GM18499 (cell line): Measurements from ENCODE around the gene ITGB1.
"Not testable (repeated sequence)": the region's sequence is repeated elsewhere in the genome, so short reads cannot be mapped to it uniquely, and the experiment has no call there.

Experiments
- ATAC-seq: cut with Tn5 transposase; IDR thresholded peaks from one replicate; pipeline ENCODE4 v1.9.1; 2021; ENCODE audit warnings: moderate number of reproducible peaks; ENCODE audit not compliant: insufficient read depth, unreplicated experiment

ITGB1 gene

GRCh38 chr10:32895200-32895968 is 62.6 kb downstream of the ITGB1 start:
- ATAC-seq: not testable (repeated sequence)

GRCh38 chr10:32893916-32894664 is 63.9 kb downstream of the ITGB1 start:
- ATAC-seq: no peak

DNA sequence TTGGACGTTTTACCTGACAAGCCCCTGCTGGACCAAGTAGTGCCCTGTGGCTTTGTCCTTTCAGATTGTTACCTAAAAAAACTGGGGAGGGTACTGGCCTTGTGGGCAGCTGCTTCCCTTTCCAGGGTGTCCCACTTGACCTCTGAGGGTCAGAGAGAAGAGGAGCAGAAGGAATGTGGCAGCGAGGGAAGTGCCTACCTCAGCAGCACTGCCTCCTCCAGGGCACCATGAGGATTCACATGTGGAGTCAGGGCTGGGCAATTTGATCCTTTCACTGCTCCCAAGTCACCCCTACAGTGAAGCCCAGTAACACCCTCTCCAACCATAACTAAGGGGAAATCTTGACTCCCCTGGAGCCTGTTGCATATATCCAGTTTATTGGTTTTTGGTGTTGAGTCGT is 64.6 kb downstream of the ITGB1 start:
- no peak for ATAC-seq

DNA sequence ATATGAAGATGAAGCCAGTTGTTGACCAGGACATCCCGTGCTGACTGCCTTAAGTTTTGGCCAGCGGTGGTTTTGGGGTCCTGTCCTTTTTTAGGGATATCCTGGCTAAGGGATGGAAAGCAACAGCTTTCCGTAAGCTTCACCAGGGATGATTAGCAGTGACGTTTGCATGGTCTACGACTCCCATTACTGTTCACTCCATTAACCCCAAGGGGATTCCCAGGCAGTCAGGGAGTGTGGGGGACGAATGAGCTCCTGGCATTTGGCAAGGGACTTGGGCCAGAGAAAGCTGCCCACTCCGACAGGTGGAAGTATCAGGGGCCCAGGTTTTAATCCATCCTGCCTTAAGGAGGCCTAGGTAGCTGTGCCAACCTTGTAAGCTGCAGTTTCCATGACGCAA is 66.8 kb downstream of the ITGB1 start:
- no peak for ATAC-seq

- ATAC-seq: no peak
These were observed 67.6 kb downstream of the ITGB1 start for GRCh38 chr10:32890444-32890843.

DNA sequence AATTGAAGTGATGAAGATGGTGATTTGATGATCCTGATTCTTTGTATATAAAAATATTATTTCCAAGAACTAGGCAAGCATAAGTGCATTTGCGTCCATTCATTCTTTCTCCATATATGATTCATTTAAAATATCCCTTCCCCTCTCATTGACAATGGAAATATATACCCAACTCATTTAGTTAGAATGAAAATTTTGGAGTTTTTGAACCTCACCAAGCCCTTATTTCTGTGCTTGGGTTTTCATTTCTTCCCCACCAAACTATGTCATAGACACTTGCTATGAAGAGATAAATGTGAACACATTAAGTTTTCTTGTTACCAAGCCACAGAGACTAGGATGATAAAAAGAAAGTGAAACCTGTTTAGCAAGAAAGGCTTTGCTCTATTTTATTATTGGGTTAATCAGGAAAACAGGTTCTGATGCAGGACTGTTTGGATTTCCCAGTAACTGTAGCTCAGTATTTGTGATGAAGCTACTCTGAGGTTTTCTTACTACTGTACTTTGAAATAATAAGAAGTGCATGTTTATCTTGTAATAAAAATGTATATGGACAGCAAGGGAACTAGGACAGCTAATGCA is 68.3 kb downstream of the ITGB1 start:
- ATAC-seq: no peak

- ATAC-seq: no peak
These were observed 69.7 kb downstream of the ITGB1 start for GRCh38 chr10:32888161-32888927.

DNA sequence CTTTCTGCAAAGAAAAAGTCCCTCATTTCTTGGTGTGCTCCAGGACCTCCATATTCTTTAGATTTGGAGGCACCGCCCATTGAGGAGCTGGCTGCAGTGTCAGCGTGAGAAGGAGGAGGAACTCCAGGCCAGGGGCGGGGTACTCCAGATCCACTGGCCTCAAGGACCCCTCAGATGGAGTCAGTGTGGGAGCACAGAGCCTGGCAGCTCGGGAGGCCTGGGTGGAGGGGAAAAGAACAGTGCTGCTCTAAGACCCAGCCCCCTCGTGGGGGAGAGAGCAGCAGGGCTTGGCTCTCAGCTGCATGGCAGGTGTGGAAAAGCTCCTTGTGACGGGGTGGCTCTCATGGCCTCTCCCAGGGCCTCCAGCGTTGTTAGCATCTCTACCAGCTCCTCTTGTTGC is 70.5 kb downstream of the ITGB1 start:
- no peak for ATAC-seq

DNA sequence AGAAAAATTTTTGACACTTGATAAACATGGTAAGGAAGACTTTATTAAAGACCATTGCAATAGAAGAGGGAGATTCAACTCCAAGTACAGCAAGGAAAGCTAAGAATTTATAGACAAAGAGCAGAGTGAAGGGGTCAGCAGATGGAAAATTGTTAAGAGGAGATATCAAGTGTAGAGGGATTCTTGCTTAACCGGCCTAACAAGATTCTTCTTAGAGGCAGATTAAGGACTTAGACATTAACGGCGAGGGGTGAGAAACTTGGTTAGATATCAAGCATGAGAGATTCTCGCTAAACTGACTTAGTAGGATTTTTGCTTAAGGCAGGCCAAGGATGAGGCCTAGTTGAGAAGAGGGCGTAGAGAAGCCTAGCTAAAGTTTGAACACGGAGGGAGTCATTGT is 76.0 kb downstream of the ITGB1 start:
- ATAC-seq: no peak

GRCh38 chr10:32878646-32879045 is 79.4 kb downstream of the ITGB1 start:
- no peak for ATAC-seq

DNA sequence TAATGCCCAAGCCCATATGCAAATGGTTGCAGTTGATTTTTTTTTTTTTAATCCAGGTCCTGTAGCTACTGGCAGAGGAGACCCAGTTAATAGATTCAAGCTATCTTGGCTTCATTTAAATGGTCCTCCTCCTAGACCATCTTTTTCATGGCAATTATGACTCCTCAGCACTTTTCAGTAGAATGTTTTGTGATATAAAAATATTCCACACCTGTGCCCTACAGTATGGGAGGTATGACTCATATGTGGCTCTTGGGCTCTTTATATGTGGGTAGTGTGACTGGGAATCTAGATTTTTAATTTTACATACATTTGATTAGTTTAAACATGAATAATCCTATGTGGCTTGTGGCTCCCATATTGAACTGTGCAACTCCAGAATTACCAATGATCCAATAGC is 80.1 kb downstream of the ITGB1 start:
- no peak for ATAC-seq

DNA sequence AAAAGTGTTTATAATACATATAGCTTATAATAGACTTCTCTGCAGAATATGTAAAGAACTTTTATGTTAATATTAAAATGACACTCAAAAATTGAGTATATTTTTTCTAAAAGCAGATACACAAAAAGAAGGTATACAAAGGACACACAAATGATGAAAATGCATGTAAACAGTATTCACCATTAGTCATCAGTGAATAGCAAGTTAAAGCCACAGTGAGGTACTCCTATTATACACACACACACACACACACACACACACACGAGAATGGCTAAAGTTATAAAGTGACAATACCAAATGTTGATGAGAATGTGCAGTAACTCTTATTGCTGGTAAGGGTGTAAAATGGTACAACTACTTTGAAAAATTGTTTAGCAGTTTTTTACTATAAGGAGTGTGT is 92.9 kb downstream of the ITGB1 start:
- ATAC-seq: no peak

- ATAC-seq: no peak
These were observed 103.6 kb downstream of the ITGB1 start for GRCh38 chr10:32854435-32854834.

DNA sequence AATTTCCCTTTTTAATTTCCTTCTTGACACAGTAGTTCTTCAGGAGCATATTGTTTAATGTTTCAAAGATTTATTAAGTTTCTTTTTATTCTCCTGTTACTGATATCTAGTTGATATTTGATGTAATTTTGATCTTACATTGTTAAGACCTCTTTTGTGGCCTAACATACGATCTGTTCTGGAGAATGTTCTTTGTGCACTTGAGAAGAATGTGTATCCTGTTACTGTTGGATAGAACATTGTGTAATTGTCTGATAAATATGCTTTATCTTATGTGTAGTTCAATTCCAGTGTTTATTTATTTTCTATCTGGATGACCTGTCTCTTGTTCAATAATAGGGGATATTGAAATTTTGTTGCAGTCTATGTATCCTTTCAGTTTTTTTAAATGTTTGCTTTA is 106.7 kb downstream of the ITGB1 start:
- no peak for ATAC-seq
